Measurements from ENCODE around the gene CALN1. TPM values are rescaled to one million over a fixed set of nuclear protein-coding genes. Genes with fewer than 3 reads are reported as not detected.

The CALN1 gene
- total and polyA plus RNA-seq, 4 donors, result 0.14 to 0.84 (median 0.24) TPM

- Histone ChIP-seq H3K36me3 (ENCODE audit: control insufficient read depth in 4 of 4, insufficient read depth in 3 of 4, low read depth in 1 of 4, low read length in 3 of 4) (no peaks in the 10 kb centered on the region), H3K27me3 (ENCODE audit: control insufficient read depth in 4 of 4, insufficient read depth in 4 of 4, low read length in 3 of 4) (peaks cover 0 to 2% (median 0%) of the 10 kb centered on the region in 4 donors), H3K9me3 (ENCODE audit: control insufficient read depth in 4 of 4, low read length in 3 of 4) (no peaks in the 10 kb centered on the region), H3K27ac (ENCODE audit: low read depth in 1 of 2, low read length in 2 of 2) (no peak overlapping the region), H3K4me3 (ENCODE audit: low read depth in 1 of 3, low read length in 3 of 3) (no peak overlapping the region), H3K9ac (ENCODE audit: low read depth in 1 of 2, low read length in 2 of 2) (no peak overlapping the region), H3K4me1 (ENCODE audit: control insufficient read depth in 4 of 4, insufficient read depth in 4 of 4, low read length in 3 of 4) (no peaks in the 10 kb centered on the region)
- DNase-seq (ENCODE audit: low spot score), result no peak
- TF ChIP-seq HNF4G (IDR thresholded peaks at IDR 0.05), result no peak
- TF ChIP-seq YY1 (IDR thresholded peaks at IDR 0.05), result no peak
- TF ChIP-seq ATF3 (IDR thresholded peaks at IDR 0.05), result no peak
- TF ChIP-seq TAF1 (conservative IDR thresholded peaks at IDR 0.05), result no peak
- TF ChIP-seq RAD21 (IDR thresholded peaks at IDR 0.05), result no peak
- no peak for TF ChIP-seq ZBTB33 (IDR thresholded peaks at IDR 0.05)
- no peak for TF ChIP-seq REST (IDR thresholded peaks at IDR 0.05)
- no peak for TF ChIP-seq MAX (IDR thresholded peaks at IDR 0.05)
- no peak for TF ChIP-seq FOXA1 (IDR thresholded peaks at IDR 0.05)
- no peak for TF ChIP-seq EGR1 (IDR thresholded peaks at IDR 0.05; ENCODE audit: low read depth in 2 of 2)
- 75% methylated on average over 6 of the region's 6 CpGs for WGBS
These were observed 554.8 kb downstream of the CALN1 start for GRCh38 chr7:71857338-71857737.

- Histone ChIP-seq H3K27ac (ENCODE audit: low read depth in 1 of 2, low read length in 2 of 2) (no peak overlapping the region), H3K4me3 (ENCODE audit: low read depth in 1 of 3, low read length in 3 of 3) (no peak overlapping the region), H3K9me3 (ENCODE audit: control insufficient read depth in 4 of 4, low read length in 3 of 4) (no peaks in the 10 kb centered on the region), H3K9ac (ENCODE audit: low read depth in 1 of 2, low read length in 2 of 2) (no peak overlapping the region), H3K4me1 (ENCODE audit: control insufficient read depth in 4 of 4, insufficient read depth in 4 of 4, low read length in 3 of 4) (no peaks in the 10 kb centered on the region), H3K27me3 (ENCODE audit: control insufficient read depth in 4 of 4, insufficient read depth in 4 of 4, low read length in 3 of 4) (peaks cover 0 to 4% (median 0%) of the 10 kb centered on the region in 4 donors), H3K36me3 (ENCODE audit: control insufficient read depth in 4 of 4, insufficient read depth in 3 of 4, low read depth in 1 of 4, low read length in 3 of 4) (no peaks in the 10 kb centered on the region)
- TF ChIP-seq ATF3 (IDR thresholded peaks at IDR 0.05) (no peak), GABPA (IDR thresholded peaks at IDR 0.05 in 1 of 2, conservative IDR thresholded peaks at IDR 0.05 in 1 of 2) (no peak), JUND (IDR thresholded peaks at IDR 0.05) (no peak), RXRA (IDR thresholded peaks at IDR 0.05) (no peak), CTCF (IDR thresholded peaks at IDR 0.05; ENCODE audit: low read depth, low read length, missing input control) (no peak), FOXA2 (IDR thresholded peaks at IDR 0.05) (no peak), MAX (IDR thresholded peaks at IDR 0.05) (no peak), REST (IDR thresholded peaks at IDR 0.05) (no peak), RAD21 (IDR thresholded peaks at IDR 0.05) (no peak), YY1 (IDR thresholded peaks at IDR 0.05) (no peak), TAF1 (conservative IDR thresholded peaks at IDR 0.05) (no peak), NR2F2 (IDR thresholded peaks at IDR 0.05) (no peak), FOXA1 (IDR thresholded peaks at IDR 0.05) (no peak), HNF4A (conservative IDR thresholded peaks at IDR 0.05) (no peak), EGR1 (IDR thresholded peaks at IDR 0.05; ENCODE audit: low read depth in 2 of 2) (no peak), SP1 (IDR thresholded peaks at IDR 0.05) (no peak)
- WGBS, result 70% methylated on average over 12 of the region's 12 CpGs
- no peak for DNase-seq (ENCODE audit: low spot score)
These were observed 557.4 kb downstream of the CALN1 start for GRCh38 chr7:71854546-71855397.

Measured in liver (tissue), 9 donors.